ENCODE measurements around the gene TMEM131L. TPM values are rescaled to one million over a fixed set of nuclear protein-coding genes. Genes with fewer than 3 reads are reported as not detected.
"Not testable (repeated sequence)": the region's sequence is repeated elsewhere in the genome, so short reads cannot be mapped to it uniquely, and the experiment has no call there.

Gene TMEM131L
- total RNA-seq, result 10 to 100 TPM; 37.6 to 41.6 TPM

GRCh38 chr4:153466081-153466948, at the start of gene TMEM131L:
Gene TMEM131L (plus strand): TSS chr4:153466360. CDS start chr4:153466398, 38 bp downstream.
- Mint-ChIP-seq H3K27ac (peak within 1 kb of the TSS; percentile 96), H3K36me3 (ENCODE audit: low read depth) (peaks cover 32% of the 10 kb centered on the region), H3K9me3 (no peaks in the 10 kb centered on the region), H3K4me3 (peak within 1 kb of the TSS; percentile 95), H3K27me3 (ENCODE audit: low read depth) (no peaks in the 10 kb centered on the region), H3K4me1 (ENCODE audit: low read depth) (peaks cover 35% of the 10 kb centered on the region)
- intact Hi-C loops (cut with micrococcal nuclease), result no loop called here
- DNase-seq, result peak; percentile 67
- CTCF ChIA-PET, result interaction anchor here (0.6 to 5.6 kb wide), 27 partner anchors 11 to 177 kb away, joined by 3 to 30 read pairs (median 4); no protein-coding TSS in a partner anchor

GRCh38 chr4:153416456-153416855, 49.7 kb upstream of the TMEM131L start:
- H3K27ac Mint-ChIP-seq; H3K27me3 Mint-ChIP-seq (ENCODE audit: low read depth); H3K36me3 Mint-ChIP-seq (ENCODE audit: low read depth); H3K4me3 Mint-ChIP-seq; intact Hi-C loops (cut with micrococcal nuclease); H3K9me3 Mint-ChIP-seq; H3K4me1 Mint-ChIP-seq (ENCODE audit: low read depth); DNase-seq: not testable (repeated sequence)
- CTCF ChIA-PET, result interaction anchor here (1.0 kb wide), 1 partner anchor 100 kb away, joined by 4 read pairs; no protein-coding TSS in a partner anchor

- no peak overlapping the region for H3K27ac Mint-ChIP-seq
- CTCF ChIA-PET, result interaction anchor here (0.6 to 2.2 kb wide), 3 partner anchors 15 to 226 kb away, joined by 3 to 5 read pairs (median 3); no protein-coding TSS in a partner anchor
- H3K36me3 Mint-ChIP-seq (ENCODE audit: low read depth), result no peaks in the 10 kb centered on the region
- H3K4me3 Mint-ChIP-seq, result no peak overlapping the region
- H3K27me3 Mint-ChIP-seq (ENCODE audit: low read depth), result no peaks in the 10 kb centered on the region
- no peaks in the 10 kb centered on the region for H3K9me3 Mint-ChIP-seq
- DNase-seq, result no peak
- intact Hi-C loops (cut with micrococcal nuclease), result no loop called here
- peaks cover 13% of the 10 kb centered on the region for H3K4me1 Mint-ChIP-seq (ENCODE audit: low read depth)
Observed at GRCh38 chr4:153418121-153418520, 48.0 kb upstream of the TMEM131L start.

- CTCF ChIA-PET, result interaction anchor here (0.6 to 2.2 kb wide), 2 partner anchors 14 to 73 kb away, joined by 3 to 5 read pairs; no protein-coding TSS in a partner anchor
- intact Hi-C loops (cut with micrococcal nuclease), result no loop called here
- no peak for DNase-seq
- peaks cover 13% of the 10 kb centered on the region for H3K4me1 Mint-ChIP-seq (ENCODE audit: low read depth)
- H3K4me3 Mint-ChIP-seq, result no peak overlapping the region
- no peaks in the 10 kb centered on the region for H3K36me3 Mint-ChIP-seq (ENCODE audit: low read depth)
- no peaks in the 10 kb centered on the region for H3K27me3 Mint-ChIP-seq (ENCODE audit: low read depth)
- no peaks in the 10 kb centered on the region for H3K9me3 Mint-ChIP-seq
- H3K27ac Mint-ChIP-seq, result no peak overlapping the region
Observed at GRCh38 chr4:153418558-153418957, 47.6 kb upstream of the TMEM131L start.

GRCh38 chr4:153419029-153419428, 47.1 kb upstream of the TMEM131L start:
- Mint-ChIP-seq H3K4me1 (ENCODE audit: low read depth) (peaks cover 13% of the 10 kb centered on the region), H3K27ac (no peak overlapping the region)
- no peak for DNase-seq

GRCh38 chr4:153419673-153420278, 46.4 kb upstream of the TMEM131L start:
- intact Hi-C loops (cut with micrococcal nuclease), result loop anchor here (10.0 kb wide), 1 partner anchor 195 kb away; no protein-coding TSS in a partner anchor
- CTCF ChIA-PET, result interaction anchor here (2.2 kb wide), 1 partner anchor 74 kb away, joined by 5 read pairs; no protein-coding TSS in a partner anchor
- Mint-ChIP-seq H3K4me3 (no peak overlapping the region), H3K27ac (no peak overlapping the region), H3K36me3 (ENCODE audit: low read depth) (no peaks in the 10 kb centered on the region), H3K9me3 (no peaks in the 10 kb centered on the region), H3K4me1 (ENCODE audit: low read depth) (peaks cover 16% of the 10 kb centered on the region), H3K27me3 (ENCODE audit: low read depth) (no peaks in the 10 kb centered on the region)
- no peak for DNase-seq

More at GRCh38 chr4:153419029-153419428, 47.1 kb upstream of the TMEM131L start:
- H3K36me3 Mint-ChIP-seq (ENCODE audit: low read depth), result no peaks in the 10 kb centered on the region
- no peak overlapping the region for H3K4me3 Mint-ChIP-seq
- no peaks in the 10 kb centered on the region for H3K9me3 Mint-ChIP-seq
- CTCF ChIA-PET, result interaction anchor here (2.2 kb wide), 1 partner anchor 73 kb away, joined by 5 read pairs; no protein-coding TSS in a partner anchor
- H3K27me3 Mint-ChIP-seq (ENCODE audit: low read depth), result no peaks in the 10 kb centered on the region
- intact Hi-C loops (cut with micrococcal nuclease), result no loop called here

- Mint-ChIP-seq H3K27ac (no peak overlapping the region), H3K4me3 (no peak overlapping the region), H3K36me3 (ENCODE audit: low read depth) (no peaks in the 10 kb centered on the region), H3K27me3 (ENCODE audit: low read depth) (no peaks in the 10 kb centered on the region), H3K4me1 (ENCODE audit: low read depth) (peaks cover 17% of the 10 kb centered on the region), H3K9me3 (no peaks in the 10 kb centered on the region)
- CTCF ChIA-PET, result interaction anchor here (2.2 kb wide), 1 partner anchor 75 kb away, joined by 5 read pairs; no protein-coding TSS in a partner anchor
- intact Hi-C loops (cut with micrococcal nuclease), result loop anchor here (10.0 kb wide), 1 partner anchor 196 kb away; no protein-coding TSS in a partner anchor
- DNase-seq, result no peak
Observed at GRCh38 chr4:153420361-153420760, 45.8 kb upstream of the TMEM131L start.

- H3K4me1 Mint-ChIP-seq (ENCODE audit: low read depth), result peaks cover 30% of the 10 kb centered on the region
- H3K36me3 Mint-ChIP-seq (ENCODE audit: low read depth), result no peaks in the 10 kb centered on the region
- no peak overlapping the region for H3K4me3 Mint-ChIP-seq
- no peaks in the 10 kb centered on the region for H3K27me3 Mint-ChIP-seq (ENCODE audit: low read depth)
- H3K9me3 Mint-ChIP-seq, result no peaks in the 10 kb centered on the region
- H3K27ac Mint-ChIP-seq, result no peak overlapping the region
- DNase-seq, result no peak
- CTCF ChIA-PET, result interaction anchor here (0.7 to 1.2 kb wide), 2 partner anchors 11 to 152 kb away, joined by 3 to 4 read pairs; no protein-coding TSS in a partner anchor
- intact Hi-C loops (cut with micrococcal nuclease), result loop anchor here (10.0 kb wide), 1 partner anchor 197 kb away; no protein-coding TSS in a partner anchor
Observed at GRCh38 chr4:153421941-153422340, 44.2 kb upstream of the TMEM131L start.

GRCh38 chr4:153426207-153426885, 39.8 kb upstream of the TMEM131L start:
- DNase-seq, result no peak
- H3K9me3 Mint-ChIP-seq, result no peaks in the 10 kb centered on the region
- H3K27me3 Mint-ChIP-seq (ENCODE audit: low read depth), result no peaks in the 10 kb centered on the region
- no peak overlapping the region for H3K4me3 Mint-ChIP-seq
- H3K4me1 Mint-ChIP-seq (ENCODE audit: low read depth), result peaks cover 65% of the 10 kb centered on the region
- peaks cover 3% of the 10 kb centered on the region for H3K36me3 Mint-ChIP-seq (ENCODE audit: low read depth)
- intact Hi-C loops (cut with micrococcal nuclease), result loop anchor here (5.0 to 10.0 kb wide), 3 partner anchors 202 to 326 kb away; no protein-coding TSS in a partner anchor
- H3K27ac Mint-ChIP-seq, result peak overlapping the region; percentile 63
- CTCF ChIA-PET, result interaction anchor here (0.6 to 2.1 kb wide), 6 partner anchors 64 to 589 kb away, joined by 3 to 7 read pairs (median 3); no protein-coding TSS in a partner anchor

GRCh38 chr4:153427363-153428071, 38.6 kb upstream of the TMEM131L start:
- CTCF ChIA-PET, result interaction anchor here (0.6 to 2.1 kb wide), 5 partner anchors 13 to 169 kb away, joined by 3 to 7 read pairs (median 4); partner anchors contain the start of gene TMEM131L
- Mint-ChIP-seq H3K4me1 (ENCODE audit: low read depth) (peaks cover 65% of the 10 kb centered on the region), H3K9me3 (no peaks in the 10 kb centered on the region), H3K36me3 (ENCODE audit: low read depth) (peaks cover 3% of the 10 kb centered on the region), H3K4me3 (no peak overlapping the region), H3K27ac (no peak overlapping the region), H3K27me3 (ENCODE audit: low read depth) (no peaks in the 10 kb centered on the region)
- DNase-seq, result no peak
- intact Hi-C loops (cut with micrococcal nuclease), result loop anchor here (5.0 to 10.0 kb wide), 3 partner anchors 203 to 325 kb away; no protein-coding TSS in a partner anchor

GRCh38 chr4:153428941-153429475, 37.2 kb upstream of the TMEM131L start:
- no peak for DNase-seq
- no peak overlapping the region for H3K4me3 Mint-ChIP-seq
- H3K27ac Mint-ChIP-seq, result no peak overlapping the region
- H3K27me3 Mint-ChIP-seq (ENCODE audit: low read depth), result no peaks in the 10 kb centered on the region
- intact Hi-C loops (cut with micrococcal nuclease), result loop anchor here (1.0 to 10.0 kb wide), 4 partner anchors 85 to 323 kb away; partner anchors contain the start of gene MND1
- no peaks in the 10 kb centered on the region for H3K9me3 Mint-ChIP-seq
- peaks cover 75% of the 10 kb centered on the region for H3K4me1 Mint-ChIP-seq (ENCODE audit: low read depth)
- CTCF ChIA-PET, result interaction anchor here (0.6 to 1.6 kb wide), 6 partner anchors 29 to 94 kb away, joined by 3 to 4 read pairs (median 4); no protein-coding TSS in a partner anchor
- peaks cover 3% of the 10 kb centered on the region for H3K36me3 Mint-ChIP-seq (ENCODE audit: low read depth)
